Sigmoid colon (tissue), 4 donors: ENCODE measurements around the gene NAA40.

Source experiments
- EP300 ChIP-seq, 4 donors: sonication (generic); formaldehyde crosslinking; IDR thresholded peaks; one replicate each; pipeline ENCODE4 v1.6.1; 2017; ENCODE audit warnings: antibody characterized with exemption in 4 of 4
- POLR2A ChIP-seq, 2 donors: fragments of 450-650 bp; IDR thresholded peaks; one replicate each; pipeline ENCODE4 v1.6.1; 2016; ENCODE audit warnings: antibody characterized with exemption in 2 of 2, mild to moderate bottlenecking in 2 of 2, moderate library complexity in 2 of 2
- TF ChIP-seq, protein P1 (sequence below), 4 experiments: fragments of 450-650 bp in 3 of 4; fragments of 200-600 bp in 1 of 4; IDR thresholded peaks; one replicate each; pipeline ENCODE4 v1.5.1; 2016 to 2019; ENCODE audit warnings: antibody characterized with exemption in 4 of 4, mild to moderate bottlenecking in 3 of 4, moderate library complexity in 2 of 4

DNA sequence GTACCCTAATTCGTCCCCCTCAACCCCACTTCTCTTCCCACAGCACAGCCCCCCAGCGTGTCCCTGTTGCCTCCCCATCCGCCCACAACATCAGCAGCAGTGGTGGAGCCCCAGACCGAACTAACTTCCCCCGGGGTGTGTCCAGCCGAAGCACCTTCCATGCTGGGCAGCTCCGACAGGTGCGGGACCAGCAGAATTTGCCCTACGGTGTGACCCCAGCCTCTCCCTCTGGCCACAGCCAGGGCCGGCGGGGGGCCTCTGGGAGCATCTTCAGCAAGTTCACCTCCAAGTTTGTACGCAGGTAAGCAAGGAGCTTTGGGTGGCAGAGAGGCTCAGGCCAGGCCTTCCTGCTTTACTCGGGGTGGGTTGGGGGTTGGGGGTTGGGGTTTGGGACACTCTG lies 34.1 kb upstream of the NAA40 start:
- TF ChIP-seq, protein P1, sequence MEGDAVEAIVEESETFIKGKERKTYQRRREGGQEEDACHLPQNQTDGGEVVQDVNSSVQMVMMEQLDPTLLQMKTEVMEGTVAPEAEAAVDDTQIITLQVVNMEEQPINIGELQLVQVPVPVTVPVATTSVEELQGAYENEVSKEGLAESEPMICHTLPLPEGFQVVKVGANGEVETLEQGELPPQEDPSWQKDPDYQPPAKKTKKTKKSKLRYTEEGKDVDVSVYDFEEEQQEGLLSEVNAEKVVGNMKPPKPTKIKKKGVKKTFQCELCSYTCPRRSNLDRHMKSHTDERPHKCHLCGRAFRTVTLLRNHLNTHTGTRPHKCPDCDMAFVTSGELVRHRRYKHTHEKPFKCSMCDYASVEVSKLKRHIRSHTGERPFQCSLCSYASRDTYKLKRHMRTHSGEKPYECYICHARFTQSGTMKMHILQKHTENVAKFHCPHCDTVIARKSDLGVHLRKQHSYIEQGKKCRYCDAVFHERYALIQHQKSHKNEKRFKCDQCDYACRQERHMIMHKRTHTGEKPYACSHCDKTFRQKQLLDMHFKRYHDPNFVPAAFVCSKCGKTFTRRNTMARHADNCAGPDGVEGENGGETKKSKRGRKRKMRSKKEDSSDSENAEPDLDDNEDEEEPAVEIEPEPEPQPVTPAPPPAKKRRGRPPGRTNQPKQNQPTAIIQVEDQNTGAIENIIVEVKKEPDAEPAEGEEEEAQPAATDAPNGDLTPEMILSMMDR (IDR thresholded peaks at IDR 0.05), result no peak
- TF ChIP-seq POLR2A (IDR thresholded peaks at IDR 0.05), result no peak
- no peak for TF ChIP-seq EP300 (IDR thresholded peaks at IDR 0.05)
